Stimulated activated CD4-positive, alpha-beta T cell treated with anti-CD3 and anti-CD28 coated beads, Interleukin-2, amount 100 ng/mL, for 4 hours (primary cell): Measurements from ENCODE around the gene CR1L.
"Not testable (repeated sequence)": the region's sequence is repeated elsewhere in the genome, so short reads cannot be mapped to it uniquely, and the experiment has no call there.

Experiments used
- DNase-seq: peaks from one replicate; pipeline ENCODE4 v3.0.0-alpha.2; 2020; ENCODE audit warnings: low read depth

CR1L gene

DNA sequence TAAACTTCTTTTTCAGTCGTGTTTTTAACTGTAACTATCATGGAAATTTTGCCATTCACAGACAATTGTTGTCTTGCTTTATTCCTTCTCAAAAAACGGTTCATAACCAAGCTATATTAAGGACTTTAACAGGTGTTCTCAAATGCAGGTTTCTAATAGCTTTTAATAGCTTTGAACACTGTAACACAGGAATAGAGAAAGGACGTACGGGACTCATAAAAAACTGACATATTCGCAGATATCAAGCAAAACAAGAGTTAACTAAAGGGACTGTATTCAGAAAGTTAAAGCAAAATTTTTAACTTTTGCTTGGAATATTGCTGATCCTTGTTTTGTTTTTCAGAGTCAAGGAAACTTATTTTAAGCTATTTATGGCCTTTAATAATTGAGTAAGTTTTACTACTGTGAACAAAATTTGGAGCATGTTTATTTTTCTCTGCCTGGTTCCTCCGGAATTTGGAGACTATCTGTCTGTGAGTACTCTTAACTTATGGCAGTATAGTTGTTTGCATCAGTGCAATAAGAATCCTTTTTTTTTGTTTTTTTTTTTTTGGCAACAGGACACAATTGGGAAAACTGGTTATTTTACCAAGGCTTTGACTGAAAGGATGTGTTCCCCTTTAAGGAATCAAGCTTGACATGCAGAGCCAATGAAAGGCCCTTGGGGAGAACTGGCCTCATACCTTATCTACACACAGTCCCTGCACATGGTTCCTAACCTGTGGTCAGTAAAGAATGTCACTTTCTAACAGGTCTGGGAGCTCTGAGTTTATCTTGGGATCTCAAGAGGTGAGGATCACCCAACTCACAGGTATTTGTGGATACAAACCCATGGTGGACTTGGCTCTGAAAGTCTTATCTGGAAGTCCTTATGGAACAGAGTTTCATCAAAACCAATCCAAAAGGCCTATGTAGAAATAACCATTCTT is 101.2 kb downstream of the CR1L start:
- no peak for DNase-seq

GRCh38 chr1:207747627-207748492 is 102.9 kb downstream of the CR1L start:
- DNase-seq: no peak

DNA sequence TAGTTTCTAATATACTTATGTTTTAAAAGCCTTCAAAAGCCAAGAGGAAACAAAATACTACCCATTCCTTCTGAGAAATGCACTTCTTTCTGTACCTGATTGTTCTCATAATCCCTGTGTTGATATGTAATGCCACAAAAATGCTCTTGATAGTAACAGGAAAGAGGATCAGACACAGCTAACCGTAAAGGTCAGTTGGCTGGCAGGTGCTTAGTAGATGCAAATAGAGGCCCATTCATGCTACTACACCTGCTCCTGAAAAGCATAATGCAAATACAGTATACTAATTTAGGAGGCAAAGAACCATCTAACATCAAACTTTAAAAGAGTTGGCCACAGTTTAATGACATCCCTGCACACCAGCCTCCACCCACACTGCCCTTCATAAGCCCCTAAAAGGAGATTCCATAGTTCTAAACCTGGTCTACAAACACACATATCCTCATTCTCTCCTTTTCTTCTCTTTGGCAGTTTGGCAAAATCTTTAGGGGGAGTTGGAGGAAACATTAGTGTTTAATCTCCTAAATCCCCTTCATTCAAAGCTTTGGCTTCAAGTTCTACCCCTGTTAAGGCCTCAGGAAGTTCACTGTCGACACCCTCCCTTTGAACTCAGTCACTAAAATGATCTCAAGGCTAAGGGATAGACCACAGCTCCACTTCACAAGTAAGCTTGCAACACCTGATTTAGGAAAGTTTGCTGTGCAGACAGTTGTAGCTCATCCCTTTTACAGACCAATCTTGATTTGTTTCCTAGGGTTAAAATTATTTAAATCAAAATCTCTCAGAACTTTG is 104.0 kb downstream of the CR1L start:
- DNase-seq: no peak

DNA sequence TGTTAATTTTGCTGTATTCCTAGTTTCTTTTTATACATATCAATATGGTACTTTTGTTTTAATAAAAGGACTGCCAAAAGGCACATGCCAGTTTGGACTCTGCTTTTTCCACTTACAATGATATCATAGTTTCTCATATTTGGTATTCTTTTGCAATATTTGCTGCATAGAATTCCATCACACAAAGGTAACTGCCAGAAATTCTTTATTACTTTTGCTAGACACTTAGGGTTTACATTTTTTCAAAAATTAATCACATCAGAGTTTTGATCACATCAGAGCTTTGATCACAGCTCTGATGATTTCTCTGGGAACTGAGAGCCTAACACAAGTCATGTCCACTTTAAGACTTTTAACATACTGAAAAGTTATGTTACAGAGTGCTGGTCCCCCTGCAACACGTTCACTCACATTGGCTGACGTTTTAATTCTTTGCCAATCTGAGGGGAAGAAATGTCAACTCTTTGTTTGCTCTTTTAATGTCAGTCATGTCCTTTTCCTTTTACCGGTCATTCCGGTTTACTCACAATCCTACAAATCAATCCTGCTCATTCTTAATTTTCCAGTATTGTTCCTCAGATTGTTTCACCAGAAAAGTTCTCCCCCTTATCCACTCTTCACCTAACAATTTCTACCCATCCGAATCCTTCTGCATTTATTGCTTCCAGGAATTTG is 105.8 kb downstream of the CR1L start:
- DNase-seq: no peak

DNA sequence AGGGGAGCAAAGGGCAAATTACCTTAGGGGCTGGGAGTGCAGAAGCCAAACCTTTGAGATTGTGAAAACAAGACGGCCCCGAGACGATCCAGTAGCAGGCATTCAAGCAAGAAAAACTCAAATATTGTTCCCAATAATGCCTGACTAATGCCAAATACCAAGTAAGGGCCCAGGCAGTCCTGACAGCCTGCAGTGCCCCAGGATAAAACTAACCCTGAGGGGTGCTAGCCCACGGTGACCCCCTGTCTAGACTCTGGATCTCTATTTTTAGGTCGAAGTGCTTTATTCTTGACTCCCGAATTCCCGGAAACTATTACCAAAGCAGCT is 106.5 kb downstream of the CR1L start:
- not testable (repeated sequence) for DNase-seq

DNA sequence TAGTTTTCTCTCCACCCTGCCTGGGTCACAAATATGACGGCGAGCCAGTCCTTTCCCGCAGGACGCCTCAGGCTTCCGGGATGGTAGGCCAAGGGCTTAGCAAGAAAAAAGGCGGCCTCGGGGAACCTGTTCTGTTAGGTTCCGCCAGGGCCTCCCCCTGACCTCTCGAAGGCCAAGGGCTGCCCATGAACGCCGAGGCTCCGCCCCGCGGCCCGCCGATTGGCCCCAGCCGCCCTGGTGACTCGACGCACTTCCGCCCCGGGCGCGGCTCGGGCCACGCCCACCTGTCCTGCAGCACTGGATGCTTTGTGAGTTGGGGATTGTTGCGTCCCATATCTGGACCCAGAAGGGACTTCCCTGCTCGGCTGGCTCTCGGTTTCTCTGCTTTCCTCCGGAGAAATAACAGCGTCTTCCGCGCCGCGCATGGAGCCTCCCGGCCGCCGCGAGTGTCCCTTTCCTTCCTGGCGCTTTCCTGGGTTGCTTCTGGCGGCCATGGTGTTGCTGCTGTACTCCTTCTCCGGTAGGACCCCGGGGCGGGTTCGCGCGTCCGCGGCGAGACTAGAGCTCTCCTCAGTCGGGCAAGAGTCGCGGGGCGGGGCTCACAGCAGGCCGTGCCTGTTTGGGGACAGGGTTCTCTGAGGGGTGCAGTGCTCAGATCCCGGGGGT is 107.0 kb downstream of the CR1L start, which contains the start of gene CD46:
CD46 (plus strand) TSS at position 265 of the 666 bp plus-strand sequence; CDS start at position 424, 159 bp downstream.
- peak; percentile 90 for DNase-seq

DNA sequence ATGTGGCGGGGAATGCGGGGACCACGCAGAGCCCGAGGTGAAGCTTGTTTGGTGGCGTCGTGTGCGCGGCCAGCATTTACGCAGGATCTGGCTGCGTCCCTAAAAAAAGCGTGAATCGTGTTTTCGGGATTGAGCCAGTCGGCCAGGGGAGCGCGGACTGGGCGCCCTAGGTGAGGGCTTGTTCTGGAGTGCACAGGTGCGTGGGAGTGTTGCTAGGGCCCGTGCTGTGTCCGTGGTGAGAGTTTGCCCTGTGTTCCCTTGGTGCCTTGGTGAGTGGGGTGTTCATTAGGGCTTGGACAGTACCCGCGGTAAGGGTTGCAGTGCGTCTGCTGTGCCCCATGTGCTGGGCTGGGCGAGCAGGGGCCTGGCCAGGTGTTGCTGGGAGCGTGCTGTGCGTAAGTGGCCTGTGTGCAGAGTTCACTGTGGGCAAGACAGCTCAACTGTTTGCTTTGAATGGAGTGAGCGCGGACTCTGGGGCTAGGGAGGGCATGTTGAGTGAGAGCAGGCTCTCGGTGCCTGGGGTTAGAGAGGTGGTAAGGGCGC is 107.6 kb downstream of the CR1L start:
- DNase-seq: peak; percentile 13

DNA sequence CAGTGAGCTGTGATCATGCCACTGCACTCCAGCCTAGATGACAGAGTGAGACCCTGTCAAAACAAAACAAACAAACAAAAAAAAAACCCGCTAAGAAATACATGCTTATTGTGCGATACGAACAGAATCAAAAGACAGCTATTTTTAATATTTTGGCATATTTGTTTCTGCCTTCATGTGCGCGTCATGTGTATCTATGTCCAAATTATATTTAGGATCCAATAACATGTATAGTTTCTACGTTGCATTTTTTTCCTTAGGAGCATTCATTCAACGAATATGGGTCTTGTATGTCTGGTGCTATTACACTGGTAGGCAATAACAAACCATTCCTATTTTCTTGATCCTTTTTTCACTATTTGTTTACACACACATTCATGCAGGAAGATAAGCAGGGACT is 108.7 kb downstream of the CR1L start:
- DNase-seq: no peak

- no peak for DNase-seq
These were observed 109.1 kb downstream of the CR1L start for GRCh38 chr1:207754011-207754410.

DNA sequence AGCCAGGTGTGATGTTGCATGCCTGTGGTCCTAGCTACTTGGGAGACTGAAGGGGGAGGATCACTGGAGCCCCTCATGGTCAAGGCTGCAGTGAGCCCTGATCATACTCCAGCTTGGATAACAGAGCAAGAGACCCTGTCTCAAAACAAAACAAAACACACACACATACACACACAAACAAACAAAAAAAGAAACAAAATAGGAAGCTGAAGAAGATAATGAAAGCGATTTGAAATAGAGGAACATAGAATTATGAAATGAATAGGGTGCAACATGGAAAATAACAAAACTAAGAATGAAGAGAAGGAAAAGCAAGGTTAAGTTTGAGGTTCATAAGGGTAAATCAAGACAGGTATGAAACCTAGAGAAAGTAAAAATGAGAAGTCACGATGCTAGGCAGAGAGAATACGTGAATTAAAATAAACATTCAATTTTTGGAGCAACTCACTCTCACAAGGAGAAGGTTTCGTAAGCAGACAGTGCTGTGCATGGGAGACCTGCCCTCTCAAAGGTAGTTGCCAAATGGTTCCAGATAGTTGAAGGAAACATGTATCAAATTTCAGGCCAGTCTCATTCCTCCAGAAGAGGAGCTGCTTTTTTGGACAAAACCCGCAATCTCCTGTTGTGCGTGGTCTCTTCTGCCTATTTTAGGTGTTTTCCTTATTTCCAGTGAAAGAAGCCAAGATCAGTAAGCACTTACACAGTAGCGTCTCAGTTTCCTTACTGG is 110.2 kb downstream of the CR1L start:
- DNase-seq: no peak

- DNase-seq: no peak
These were observed 111.1 kb downstream of the CR1L start for GRCh38 chr1:207755846-207756693.

DNA sequence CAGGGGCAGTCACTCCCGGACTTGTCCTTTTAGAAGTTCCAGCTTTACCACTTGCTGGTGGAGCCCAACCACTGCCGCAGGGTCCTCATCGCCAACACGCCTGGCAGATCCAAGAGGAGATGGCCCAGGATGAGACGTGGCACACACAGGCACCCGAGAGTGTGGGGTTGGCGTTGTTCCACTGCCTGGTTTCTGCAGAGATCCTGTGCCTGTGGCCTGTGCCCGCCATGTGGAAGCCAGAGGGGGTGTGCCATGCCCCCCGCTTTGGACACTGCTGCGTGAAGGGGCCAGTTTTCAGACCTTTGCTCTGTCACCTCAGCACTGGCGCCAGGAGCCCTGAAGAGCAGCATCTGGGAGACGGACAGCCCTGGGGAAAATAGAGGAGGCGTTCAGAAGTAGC is 117.7 kb downstream of the CR1L start:
- no peak for DNase-seq

GRCh38 chr1:207763091-207763490 is 118.2 kb downstream of the CR1L start:
- DNase-seq: no peak

DNA sequence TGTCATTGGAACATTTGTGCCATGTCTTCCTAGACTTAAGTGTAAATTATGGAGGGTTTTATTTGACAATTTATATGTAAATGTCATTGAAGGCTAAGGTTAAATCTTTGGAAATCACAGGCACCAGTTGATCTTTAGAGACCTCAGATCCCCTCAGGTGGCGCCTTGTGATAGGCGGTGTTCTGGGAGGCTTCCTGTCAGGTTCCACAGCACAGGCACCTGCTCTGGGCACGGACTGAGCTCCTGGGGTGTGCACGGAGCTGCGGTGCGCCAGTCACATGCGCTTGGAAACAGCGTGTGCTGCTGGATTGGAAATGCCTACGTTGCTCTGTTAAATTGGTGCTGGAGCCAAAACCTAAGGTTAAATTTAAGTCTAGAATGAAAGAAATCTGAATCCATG is 119.0 kb downstream of the CR1L start:
- DNase-seq: no peak

DNA sequence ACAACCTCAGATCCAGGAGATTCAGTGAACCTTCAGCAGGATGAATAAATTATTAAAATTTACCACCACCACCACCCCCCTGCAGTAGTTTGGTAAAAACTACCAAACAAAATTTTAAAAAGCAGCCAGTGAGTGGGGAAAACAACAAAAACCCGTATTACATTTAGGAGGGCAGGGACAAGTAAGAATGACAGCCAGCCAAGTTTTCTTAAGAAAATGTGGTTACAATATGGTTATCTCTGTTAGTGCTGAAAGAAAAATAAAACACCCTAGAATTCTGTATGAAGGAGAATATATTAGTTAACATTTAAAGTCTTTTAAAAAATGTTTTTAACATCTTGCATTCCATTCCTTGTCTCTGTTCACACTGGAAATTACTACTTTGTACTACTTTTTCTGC is 121.6 kb downstream of the CR1L start:
- DNase-seq: no peak

DNA sequence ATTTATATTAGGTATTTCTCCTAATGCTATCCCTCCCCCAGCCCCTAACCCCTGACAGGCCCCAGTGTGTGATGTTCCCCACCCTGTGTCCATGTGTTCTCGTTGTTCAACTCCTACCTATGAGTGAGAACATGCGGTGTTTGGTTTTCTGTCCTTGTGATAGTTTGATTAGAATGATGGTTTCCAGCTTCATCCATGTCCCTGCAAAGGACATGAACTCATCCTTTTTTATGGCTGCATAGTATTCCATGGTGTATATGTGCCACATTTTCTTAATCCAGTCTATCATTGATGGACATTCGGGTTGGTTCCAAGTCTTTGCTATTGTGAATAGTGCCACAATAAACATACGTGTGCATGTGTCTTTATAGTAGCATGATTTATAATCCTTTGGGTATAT is 125.6 kb downstream of the CR1L start:
- not testable (repeated sequence) for DNase-seq
